Kidney (tissue), 14 donors: Measurements from ENCODE around the gene PDCD11. TPM values are rescaled to one million over a fixed set of nuclear protein-coding genes. Genes with fewer than 3 reads are reported as not detected.

Experiments
- DNase-seq, 5 donors: peaks; one replicate each; pipeline ENCODE4 v3.0.0-alpha.2; 2013 to 2020
- FAIRE-seq: peaks from 2 replicates; lab custom pipeline; 2012; peaks lifted over from hg19 to GRCh38; lab: Jason Lieb, UNC
- H3K27ac ChIP-seq, 2 donors: one replicate each; pipeline ENCODE4 v1.7.0; 2013; ENCODE audit warnings: low read depth in 2 of 2, low read length in 2 of 2, inconsistent platforms in 1 of 2
- H3K27me3 ChIP-seq: one replicate; pipeline ENCODE4 v1.7.1; 2013; ENCODE audit warnings: low read length, inconsistent platforms; ENCODE audit not compliant: control insufficient read depth, insufficient read depth
- H3K36me3 ChIP-seq, 3 donors: one replicate each; pipeline versions ENCODE4 v1.7.0 to v1.7.1; 2013; ENCODE audit warnings: low read length in 3 of 3, control low read depth in 1 of 3, inconsistent platforms in 1 of 3; ENCODE audit not compliant: insufficient read depth in 3 of 3, control insufficient read depth in 2 of 3
- H3K4me1 ChIP-seq, 3 donors: one replicate each; pipeline versions ENCODE4 v1.7.0 to v1.7.1; 2013; ENCODE audit warnings: low read length in 3 of 3, inconsistent platforms in 1 of 3, low read depth in 1 of 3; ENCODE audit not compliant: control insufficient read depth in 2 of 3, insufficient read depth in 2 of 3
- H3K4me3 ChIP-seq, 3 donors: one replicate each; pipeline versions ENCODE4 v1.7.0 to v1.8.1; 2013; ENCODE audit warnings: low read length in 3 of 3, control low read depth in 1 of 3, inconsistent platforms in 1 of 3
- H3K9ac ChIP-seq, 3 donors: one replicate each; pipeline versions ENCODE4 v1.7.0 to v1.7.1; 2013; ENCODE audit warnings: low read length in 3 of 3, control low read depth in 1 of 3, inconsistent platforms in 1 of 3
- H3K9me3 ChIP-seq, 3 donors: one replicate each; pipeline versions ENCODE4 v1.7.0 to v1.7.1; 2013; ENCODE audit warnings: low read length in 3 of 3, control low read depth in 1 of 3, inconsistent platforms in 1 of 3; ENCODE audit not compliant: control insufficient read depth in 2 of 3, insufficient read depth in 1 of 3
- CTCF ChIP-seq: IDR thresholded peaks from 3 replicates; pipeline ENCODE4 v1.5.1; 2012; ENCODE audit warnings: mild to moderate bottlenecking, moderate library complexity, borderline replicate concordance; ENCODE audit not compliant: insufficient read depth; ENCODE audit errors: extremely low read depth
- intact Hi-C: fragments of 100-400 bp; cut with DNase I; formaldehyde crosslinking; loops from one replicate; pipeline ENCODE4 v1.11.1; 2022
- polyA plus RNA-seq: library from polyadenylated mRNA; stranded (reverse); fragments of 350-450 nt; fragmentation: Illumina TruSeq; extraction: RNeasy Lipid Tissue Mini Kit (QIAGEN cat#74804); gene quantifications from one replicate; pipeline ENCODE4 v1.2.3, GENCODE V29; 2014; ENCODE audit warnings: low read depth, low replicate concordance; ENCODE audit not compliant: insufficient read depth
- total RNA-seq: library from RNA; stranded (reverse); fragmentation: NEBNext Ultra II Directional; extraction: Animal tissue kit (Norgen Biotek cat#: 25700); gene quantifications from one replicate; pipeline ENCODE4 v1.2.1, GENCODE V29; 2021
- donor health status: control.
- donor health status: control.
- donor health status: control.
- donor health status: control.
- donor health status: control.
- donor health status: DM: yes; HTN: yes; CAD: no.
- donor health status: Normal renal cell carcinoma (clear cell type).

PDCD11 gene
- total and polyA plus RNA-seq, 2 donors from 2014 or later: 8.7 to 24.9 TPM

- H3K9me3 ChIP-seq: no peaks in the 10 kb centered on the region
- H3K27ac ChIP-seq: peak overlapping the region; percentile 64 to 74
- H3K4me3 ChIP-seq: no peak overlapping the region
- TF ChIP-seq CTCF: no peak
- H3K9ac ChIP-seq: no peak overlapping the region
- FAIRE-seq: no peak
- DNase-seq: no peak
- intact Hi-C loops: no loop called here
- H3K27me3 ChIP-seq: no peaks in the 10 kb centered on the region
- peaks cover 0 to 11% (median 3%) of the 10 kb centered on the region in 3 donors for H3K4me1 ChIP-seq
- H3K36me3 ChIP-seq: peaks cover 0 to 39% (median 23%) of the 10 kb centered on the region in 3 donors
These were observed 48.9 kb downstream of the PDCD11 start for GRCh38 chr10:103445366-103445765.

DNA sequence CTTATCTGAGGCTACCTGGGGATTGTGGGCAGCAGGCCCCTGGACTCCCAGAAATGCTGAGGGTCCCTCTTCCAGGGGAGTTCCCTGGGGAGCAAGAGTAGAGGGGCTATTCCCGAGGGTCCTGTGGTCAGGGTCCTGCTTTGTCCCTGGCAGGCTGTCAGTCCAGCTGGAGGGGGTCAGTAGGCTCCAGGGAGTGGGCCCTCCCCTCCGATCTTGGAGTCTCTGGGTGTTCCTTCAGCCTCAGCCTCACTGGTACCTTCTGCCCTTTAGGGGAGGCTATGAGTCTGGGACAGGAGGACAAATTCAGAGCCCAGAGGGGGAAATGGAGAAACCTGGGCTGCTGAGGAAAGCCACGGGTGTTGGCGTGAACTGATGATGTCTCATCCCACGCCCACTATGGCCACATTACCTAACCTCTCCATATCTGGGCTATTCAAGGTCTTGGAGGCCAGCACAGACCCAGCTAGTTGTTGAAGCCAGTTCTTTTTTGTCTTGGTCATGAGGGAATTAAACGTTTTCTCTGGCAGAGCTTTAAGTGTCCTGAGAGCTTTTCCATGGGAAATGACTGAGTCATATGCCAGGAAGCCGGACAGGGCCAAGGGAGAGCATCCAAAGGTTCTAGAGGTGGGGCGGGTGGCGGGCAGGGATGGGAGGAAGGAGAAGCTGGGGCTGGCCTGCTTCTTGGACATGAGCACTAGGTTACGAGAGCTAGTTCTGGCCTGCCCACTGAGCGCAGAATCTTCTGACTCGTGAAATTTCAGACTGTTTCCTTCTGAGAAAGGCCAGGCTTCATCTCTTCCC, 49.5 kb downstream of the PDCD11 start:
- TF ChIP-seq CTCF: no peak

GRCh38 chr10:103447187-103447586, 50.8 kb downstream of the PDCD11 start:
- no peak overlapping the region for H3K27ac ChIP-seq
- no peak overlapping the region for H3K4me3 ChIP-seq
- H3K27me3 ChIP-seq: no peaks in the 10 kb centered on the region
- no peaks in the 10 kb centered on the region for H3K9me3 ChIP-seq
- peaks cover 0 to 31% (median 21%) of the 10 kb centered on the region in 3 donors for H3K36me3 ChIP-seq
- intact Hi-C loops: no loop called here
- no peak for TF ChIP-seq CTCF
- H3K4me1 ChIP-seq: peaks cover 0 to 16% (median 3%) of the 10 kb centered on the region in 3 donors
- FAIRE-seq (no peak), DNase-seq (no peak)
- no peak overlapping the region for H3K9ac ChIP-seq

More for the DNA sequence above, 49.5 kb downstream of the PDCD11 start:
- Histone ChIP-seq H3K4me3 (no peak overlapping the region), H3K4me1 (peaks cover 0 to 16% (median 3%) of the 10 kb centered on the region in 3 donors), H3K27ac (peak overlapping the region; percentile 73 to 74), H3K9me3 (no peaks in the 10 kb centered on the region), H3K36me3 (peaks cover 0 to 35% (median 21%) of the 10 kb centered on the region in 3 donors), H3K27me3 (no peaks in the 10 kb centered on the region), H3K9ac (peak overlapping the region in 1 of 3 donors; percentile 34)
- DNase-seq (peak in 1 of 5 donors; percentile 93), FAIRE-seq (no peak)
- intact Hi-C loops: no loop called here
